ENCODE data around the gene COL18A1. TPM values are rescaled to one million over a fixed set of nuclear protein-coding genes. Genes with fewer than 3 reads are reported as not detected.
"Not testable (repeated sequence)": the region's sequence is repeated elsewhere in the genome, so short reads cannot be mapped to it uniquely, and the experiment has no call there.

Gene COL18A1
- total RNA-seq, 1 donor from 2014 or later: 302 TPM

DNA sequence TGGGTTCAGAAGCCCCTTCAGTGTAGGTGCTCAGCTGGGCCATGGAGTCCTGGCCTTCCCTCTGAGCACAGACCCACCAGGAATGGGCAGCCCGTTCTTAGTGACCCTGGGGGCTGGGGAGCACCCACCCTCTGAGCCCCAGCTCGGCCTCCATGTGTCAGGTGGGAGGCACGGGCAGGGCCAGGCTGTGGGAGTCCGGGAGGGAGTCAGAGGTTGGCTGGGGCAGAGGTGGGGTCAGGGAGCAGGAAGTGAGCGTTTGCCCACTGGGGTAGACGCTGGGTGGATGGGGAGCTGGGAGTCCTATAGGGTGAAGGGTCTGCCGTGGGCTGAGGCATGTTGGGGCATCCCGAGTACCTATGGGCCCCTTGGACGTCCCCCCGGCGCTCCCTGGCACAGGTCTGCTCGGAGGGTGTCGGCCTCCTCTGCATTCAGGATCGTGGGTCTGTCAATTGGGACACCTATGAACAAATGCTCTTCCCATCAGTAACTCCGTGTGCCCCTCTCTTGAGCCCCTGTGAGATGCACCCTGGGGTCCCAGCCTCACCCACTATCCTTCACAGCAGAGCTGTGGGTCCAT is 30.5 kb downstream of the COL18A1 start:
- Mint-ChIP-seq H3K27ac (peak overlapping the region; percentile 90), H3K4me1 (peaks cover 44% of the 10 kb centered on the region), H3K36me3 (no peaks in the 10 kb centered on the region), H3K27me3 (ENCODE audit: low read depth) (no peaks in the 10 kb centered on the region), H3K9me3 (no peaks in the 10 kb centered on the region), H3K4me3 (no peak overlapping the region)
- TF ChIP-seq, protein P1, sequence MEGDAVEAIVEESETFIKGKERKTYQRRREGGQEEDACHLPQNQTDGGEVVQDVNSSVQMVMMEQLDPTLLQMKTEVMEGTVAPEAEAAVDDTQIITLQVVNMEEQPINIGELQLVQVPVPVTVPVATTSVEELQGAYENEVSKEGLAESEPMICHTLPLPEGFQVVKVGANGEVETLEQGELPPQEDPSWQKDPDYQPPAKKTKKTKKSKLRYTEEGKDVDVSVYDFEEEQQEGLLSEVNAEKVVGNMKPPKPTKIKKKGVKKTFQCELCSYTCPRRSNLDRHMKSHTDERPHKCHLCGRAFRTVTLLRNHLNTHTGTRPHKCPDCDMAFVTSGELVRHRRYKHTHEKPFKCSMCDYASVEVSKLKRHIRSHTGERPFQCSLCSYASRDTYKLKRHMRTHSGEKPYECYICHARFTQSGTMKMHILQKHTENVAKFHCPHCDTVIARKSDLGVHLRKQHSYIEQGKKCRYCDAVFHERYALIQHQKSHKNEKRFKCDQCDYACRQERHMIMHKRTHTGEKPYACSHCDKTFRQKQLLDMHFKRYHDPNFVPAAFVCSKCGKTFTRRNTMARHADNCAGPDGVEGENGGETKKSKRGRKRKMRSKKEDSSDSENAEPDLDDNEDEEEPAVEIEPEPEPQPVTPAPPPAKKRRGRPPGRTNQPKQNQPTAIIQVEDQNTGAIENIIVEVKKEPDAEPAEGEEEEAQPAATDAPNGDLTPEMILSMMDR (IDR thresholded peaks at IDR 0.05; ENCODE audit: unreplicated experiment): no peak
- no peak for DNase-seq (ENCODE audit: low spot score in 2 of 2, unreplicated experiment in 2 of 2)

DNA sequence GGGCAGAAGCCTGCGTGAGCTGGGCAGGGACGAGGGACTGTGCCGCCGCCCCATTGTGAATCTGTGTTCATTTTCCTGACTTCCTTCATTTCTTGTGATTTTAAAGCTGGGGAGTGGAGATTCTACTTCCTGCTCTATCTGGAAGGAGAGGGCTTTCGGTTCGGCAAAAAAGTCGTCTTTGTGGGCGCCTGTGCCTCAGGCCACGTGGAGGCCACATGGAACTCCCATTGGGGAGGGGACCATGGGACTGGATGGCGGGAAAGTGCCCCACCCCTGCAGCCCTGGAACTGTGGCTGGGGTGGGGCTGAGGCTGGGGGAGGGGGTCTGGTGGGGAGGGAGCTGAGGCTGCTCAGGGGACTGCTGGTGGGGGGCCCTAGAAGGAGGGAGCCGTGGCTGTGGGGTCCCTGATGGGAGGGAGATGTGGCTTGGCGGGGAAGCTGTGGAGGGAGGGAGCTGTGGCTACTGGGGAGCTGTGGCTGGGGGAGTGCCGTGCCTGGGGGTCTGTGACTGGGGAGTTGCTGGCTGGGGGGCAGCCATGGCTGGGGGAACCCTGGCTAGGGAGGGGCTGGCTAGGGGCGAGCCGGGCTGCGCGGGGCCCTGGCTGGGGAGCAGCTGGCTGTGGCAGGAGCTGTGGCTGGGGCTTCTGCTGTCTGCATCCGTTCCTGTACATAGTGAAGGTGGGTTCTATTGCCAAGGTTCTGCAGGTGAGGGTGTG is 31.5 kb downstream of the COL18A1 start:
- TF ChIP-seq, protein P1 (IDR thresholded peaks at IDR 0.05; ENCODE audit: unreplicated experiment): no peak
- no peaks in the 10 kb centered on the region for H3K9me3 Mint-ChIP-seq
- H3K27ac Mint-ChIP-seq: peak overlapping the region; percentile 90
- peaks cover 38% of the 10 kb centered on the region for H3K4me1 Mint-ChIP-seq
- no peaks in the 10 kb centered on the region for H3K36me3 Mint-ChIP-seq
- no peak overlapping the region for H3K4me3 Mint-ChIP-seq
- no peaks in the 10 kb centered on the region for H3K27me3 Mint-ChIP-seq (ENCODE audit: low read depth)
- DNase-seq (ENCODE audit: low spot score in 2 of 2, unreplicated experiment in 2 of 2): no peak

DNA sequence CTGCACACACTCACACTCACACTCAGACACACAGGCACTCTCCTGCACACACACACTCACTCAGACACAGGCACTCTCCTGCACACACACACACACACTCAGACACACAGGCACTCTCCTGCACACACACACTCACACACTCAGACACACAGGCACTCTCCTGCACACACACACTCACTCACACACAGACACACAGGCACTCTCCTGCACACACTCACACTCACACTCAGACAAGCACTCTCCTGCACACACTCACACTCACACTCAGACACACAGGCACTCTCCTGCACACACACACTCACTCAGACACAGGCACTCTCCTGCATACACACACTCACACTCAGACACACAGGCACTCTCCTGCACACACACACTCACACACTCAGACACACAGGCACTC is 32.9 kb downstream of the COL18A1 start:
- not testable (repeated sequence) for H3K36me3 Mint-ChIP-seq; H3K9me3 Mint-ChIP-seq; DNase-seq (ENCODE audit: low spot score in 2 of 2, unreplicated experiment in 2 of 2); H3K27me3 Mint-ChIP-seq (ENCODE audit: low read depth); H3K4me3 Mint-ChIP-seq; H3K27ac Mint-ChIP-seq
- peaks cover 27% of the 10 kb centered on the region for H3K4me1 Mint-ChIP-seq

DNA sequence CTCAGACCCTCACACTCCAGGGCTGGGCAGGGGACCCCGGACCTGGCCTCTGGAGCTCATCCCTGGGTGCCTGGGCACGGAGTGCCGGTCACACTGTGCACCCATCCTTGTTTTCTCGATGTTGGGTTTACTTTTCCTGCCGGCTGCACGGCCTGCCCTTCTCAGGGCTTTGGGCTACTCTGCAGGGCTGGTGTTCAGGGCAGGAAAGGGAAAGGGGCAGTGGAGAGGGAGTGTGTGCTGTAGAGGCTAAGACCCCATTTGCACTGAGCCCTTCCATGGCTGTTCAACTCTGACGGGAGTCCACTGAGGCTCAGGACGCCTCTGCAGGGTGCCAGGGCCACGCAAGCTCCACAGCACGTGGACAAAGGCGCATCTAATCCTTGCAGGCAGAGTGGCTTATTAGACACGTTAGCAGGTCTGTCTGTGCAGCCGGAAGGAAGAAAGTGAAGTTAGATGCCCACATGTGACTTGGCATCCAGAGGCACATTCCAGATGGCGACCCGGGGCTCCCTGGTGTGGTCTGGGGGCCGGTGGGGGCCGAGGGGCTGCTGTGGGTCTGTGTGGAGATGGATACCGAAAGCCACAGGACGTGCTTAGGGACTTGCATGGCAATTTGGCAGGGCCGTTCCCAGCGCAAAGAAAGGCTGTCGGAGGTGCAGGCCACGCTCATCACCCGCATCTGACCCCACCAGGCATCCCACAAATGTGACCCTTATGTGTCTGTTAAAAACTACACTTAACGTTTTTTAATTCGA is 33.6 kb downstream of the COL18A1 start:
- Mint-ChIP-seq H3K9me3 (no peaks in the 10 kb centered on the region), H3K4me3 (no peak overlapping the region), H3K4me1 (peaks cover 20% of the 10 kb centered on the region), H3K27me3 (ENCODE audit: low read depth) (no peaks in the 10 kb centered on the region), H3K27ac (no peak overlapping the region), H3K36me3 (peaks cover 2% of the 10 kb centered on the region)
- TF ChIP-seq, protein P1 (IDR thresholded peaks at IDR 0.05; ENCODE audit: unreplicated experiment): no peak
- no peak for DNase-seq (ENCODE audit: low spot score in 2 of 2, unreplicated experiment in 2 of 2)

DNA sequence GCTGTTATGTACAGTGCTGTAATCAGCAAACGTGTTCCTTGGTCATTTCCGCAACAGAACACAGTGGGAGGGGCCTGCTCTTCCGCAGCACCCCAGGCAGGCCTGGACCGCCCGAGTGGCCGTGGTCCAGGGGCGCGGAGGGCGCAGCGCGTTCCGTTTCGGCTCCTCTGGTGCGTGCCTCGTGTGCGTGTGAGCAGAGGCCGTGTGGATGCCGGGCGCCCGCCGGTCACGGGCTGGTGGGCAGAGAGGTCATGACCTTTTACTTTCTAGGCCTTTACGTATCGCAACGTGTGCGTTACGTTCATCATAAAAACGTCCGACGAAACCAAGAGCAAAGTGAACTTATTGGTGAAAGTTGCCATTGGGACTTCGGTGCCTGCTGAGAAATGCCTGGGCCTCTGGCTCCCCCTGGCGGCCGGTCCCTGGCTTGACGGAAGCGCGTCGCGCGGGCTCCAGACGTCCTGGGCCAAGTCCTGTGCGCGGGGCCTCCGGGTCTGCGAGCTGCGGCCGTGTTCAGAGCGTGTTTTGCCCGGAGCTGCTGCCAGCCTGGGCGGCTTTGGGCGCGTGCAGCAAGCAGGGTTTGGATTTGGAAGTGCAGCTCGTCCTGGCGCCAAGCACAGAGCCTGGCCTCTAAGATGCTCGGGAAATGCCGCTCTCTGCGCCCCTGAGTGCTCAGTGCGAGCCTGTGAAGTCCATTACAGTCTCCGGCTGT is 34.4 kb downstream of the COL18A1 start:
- Mint-ChIP-seq H3K36me3 (peaks cover 8% of the 10 kb centered on the region), H3K4me1 (peaks cover 19% of the 10 kb centered on the region), H3K27me3 (ENCODE audit: low read depth) (no peaks in the 10 kb centered on the region), H3K9me3 (no peaks in the 10 kb centered on the region), H3K27ac (peak overlapping the region; percentile 39), H3K4me3 (no peak overlapping the region)
- DNase-seq (ENCODE audit: low spot score in 2 of 2, unreplicated experiment in 2 of 2): peak; percentile 72 to 95
- TF ChIP-seq, protein P1 (IDR thresholded peaks at IDR 0.05; ENCODE audit: unreplicated experiment): peak; percentile 100

All from mesothelial cell of epicardium (in vitro differentiated cells).